ENCODE results near the gene ALDH1L1. TPM values are rescaled to one million over a fixed set of nuclear protein-coding genes. Genes with fewer than 3 reads are reported as not detected.

The ALDH1L1 gene
- total and polyA plus RNA-seq, 2 of the 8 experiments (the other 6 are each of a cell fraction or from before 2014, with no cell fraction given), result 0.98 to 1.6 TPM

DNA sequence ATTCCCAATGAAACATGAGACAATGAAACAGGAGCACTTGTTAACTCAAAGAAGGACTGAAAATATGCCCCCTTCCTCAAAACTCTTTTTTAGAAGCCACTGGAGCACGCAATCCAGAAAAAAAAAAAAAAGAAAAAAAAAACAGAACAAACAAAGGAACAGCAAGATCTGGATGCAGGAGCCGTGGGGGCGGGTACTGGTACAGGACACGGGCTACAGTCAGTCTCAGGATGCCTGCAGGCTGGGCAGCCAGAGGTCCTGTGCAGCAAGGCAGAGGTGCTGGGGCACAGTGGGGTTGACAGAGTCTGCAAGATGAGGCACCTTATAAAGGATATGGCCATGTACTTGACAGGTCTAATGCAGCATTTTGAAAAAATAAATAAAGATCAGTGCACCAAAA is 22.3 kb upstream of the ALDH1L1 start:
- Histone ChIP-seq H3K27me3 (replicated peaks in 1 of 4; ENCODE audit: control insufficient read depth in 3 of 4, extremely low read depth in 1 of 4, insufficient read depth in 3 of 4, low read length in 3 of 4) (no peaks in the 10 kb centered on the region; a peak in 1 of 7 replicates), H2BK120ac (replicated peaks; ENCODE audit: low read depth, low read length) (no peak overlapping the region), H3K27ac (ENCODE audit: low read depth, low read length) (no peak overlapping the region), H3K4ac (replicated peaks; ENCODE audit: insufficient read length, low read depth, low read length) (no peak overlapping the region), H2BK12ac (ENCODE audit: low read depth, low read length) (no peak overlapping the region), H3K23me2 (ENCODE audit: low read depth, low read length) (no peaks in the 10 kb centered on the region), H2BK15ac (ENCODE audit: low read length) (no peak overlapping the region), H4K5ac (ENCODE audit: insufficient read length, low read depth, low read length) (no peak overlapping the region), H2BK5ac (ENCODE audit: low read depth, low read length) (no peak overlapping the region), H2BK20ac (ENCODE audit: low read length) (no peak overlapping the region), H4K91ac (replicated peaks; ENCODE audit: insufficient read length, low read length) (no peak overlapping the region), H3K36me3 (ENCODE audit: control insufficient read depth in 2 of 4, insufficient read depth in 4 of 4, low read length in 3 of 4) (no peaks in the 10 kb centered on the region), H4K8ac (ENCODE audit: extremely low read depth, insufficient read depth, low read length) (no peak overlapping the region), H3K18ac (ENCODE audit: extremely low read depth, low read length) (no peak overlapping the region), H3K9me3 (ENCODE audit: insufficient read depth in 2 of 2, low read depth in 1 of 2, low read length in 1 of 2) (no peaks in the 10 kb centered on the region), H3K56ac (replicated peaks; ENCODE audit: insufficient read length, low read depth, low read length) (no peak overlapping the region), H3K4me3 (ENCODE audit: extremely low read depth in 1 of 4, insufficient read depth in 2 of 4, low read depth in 3 of 4, low read length in 4 of 4) (no peak overlapping the region), H3K79me1 (ENCODE audit: low read depth, low read length) (no peaks in the 10 kb centered on the region), H3K9ac (replicated peaks in 1 of 4; ENCODE audit: extremely low read depth in 1 of 4, low read depth in 3 of 4, low read length in 3 of 4) (no peak overlapping the region), H4K20me1 (replicated peaks in 1 of 2; ENCODE audit: control insufficient read depth in 1 of 2, insufficient read depth in 2 of 2, low read length in 2 of 2) (no peaks in the 10 kb centered on the region), H3K4me1 (replicated peaks in 1 of 4; ENCODE audit: control insufficient read depth in 3 of 4, insufficient read depth in 4 of 4, low read length in 3 of 4) (no peaks in the 10 kb centered on the region), H3K23ac (ENCODE audit: insufficient read length) (no peak overlapping the region), H2AK5ac (ENCODE audit: low read depth, low read length) (no peak overlapping the region), H3K79me2 (ENCODE audit: control insufficient read depth in 1 of 2, insufficient read depth in 2 of 2, low read length in 2 of 2) (no peaks in the 10 kb centered on the region), H3K4me2 (ENCODE audit: insufficient read depth in 1 of 2, low read depth in 2 of 2, low read length in 2 of 2) (no peak overlapping the region), H3K14ac (ENCODE audit: insufficient read length) (no peak overlapping the region), H2AFZ (ENCODE audit: low read length) (no peak overlapping the region)
- CTCF ChIA-PET (ENCODE audit: partially characterized antibody), result interaction anchor here (2.0 kb wide), 1 partner anchor 10 kb away, joined by 7 read pairs; no protein-coding TSS in a partner anchor
- no peak for DNase-seq (ENCODE audit: low read depth in 1 of 2, low spot score in 2 of 2)
- no peak for FAIRE-seq
- WGBS, 2 experiments (ENCODE audit: extremely low coverage in 1 of 2, insufficient coverage in 1 of 2, insufficient read length in 1 of 2, insufficient replicate concordance in 2 of 2, low coverage in 1 of 2, low lambda C conversion rate in 2 of 2, missing lambda C conversion rate in 1 of 2), result 78% methylated on average over 3 of the region's 4 CpGs; no CpG with 5 or more reads in 1 of the 2 experiments
- POLR2A ChIA-PET (ENCODE audit: partially characterized antibody), result interaction anchor here (1.3 kb wide), 1 partner anchor 11 kb away, joined by 3 read pairs; no protein-coding TSS in a partner anchor
- TF ChIP-seq YY1 (IDR thresholded peaks at IDR 0.05; ENCODE audit: low read depth, low read length) (no peak), CBX8 (IDR thresholded peaks at IDR 0.05; ENCODE audit: borderline replicate concordance, low read depth, low read length) (no peak), JUND (IDR thresholded peaks at IDR 0.05; ENCODE audit: low read length) (no peak), NANOG (IDR thresholded peaks at IDR 0.05; ENCODE audit: insufficient read depth, low read depth, low read length, poor library complexity, severe bottlenecking) (no peak)
